HG03378 (cell line): ENCODE results near the gene TRAF3IP3.

Experiments used
- ATAC-seq: cut with Tn5 transposase; IDR thresholded peaks from one replicate; pipeline ENCODE4 v1.9.1; 2021; ENCODE audit warnings: mild to moderate bottlenecking, moderate library complexity; ENCODE audit not compliant: unreplicated experiment

Gene TRAF3IP3

GRCh38 chr1:209755926-209756614 lies at the start of gene TRAF3IP3:
TRAF3IP3 (plus strand) TSS chr1:209756053; CDS start chr1:209760040, 3,987 bp downstream.
- peak; percentile 70 for ATAC-seq

GRCh38 chr1:209706622-209707021 lies 49.2 kb upstream of the TRAF3IP3 start:
- ATAC-seq: no peak

DNA sequence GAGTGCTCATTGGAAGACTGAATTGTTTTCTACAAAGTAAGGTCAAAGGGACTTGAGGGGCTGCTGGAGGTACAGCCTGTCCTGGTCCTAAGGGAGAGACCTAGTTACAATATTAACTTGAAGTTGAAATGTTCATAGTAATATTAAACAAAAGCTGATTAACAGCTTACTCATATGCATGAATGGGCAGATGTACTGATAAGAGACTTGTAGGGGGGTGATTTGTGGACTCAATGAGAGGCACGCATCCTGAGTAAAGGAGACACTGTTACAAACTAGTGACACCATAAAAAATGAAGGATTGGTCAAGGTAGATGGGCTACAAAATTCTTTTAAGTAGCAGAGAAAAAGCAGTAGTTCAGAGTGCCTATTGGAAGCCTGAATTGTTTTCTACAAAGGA lies 48.5 kb upstream of the TRAF3IP3 start:
- no peak for ATAC-seq

GRCh38 chr1:209708297-209708696 lies 47.6 kb upstream of the TRAF3IP3 start:
- ATAC-seq: no peak

DNA sequence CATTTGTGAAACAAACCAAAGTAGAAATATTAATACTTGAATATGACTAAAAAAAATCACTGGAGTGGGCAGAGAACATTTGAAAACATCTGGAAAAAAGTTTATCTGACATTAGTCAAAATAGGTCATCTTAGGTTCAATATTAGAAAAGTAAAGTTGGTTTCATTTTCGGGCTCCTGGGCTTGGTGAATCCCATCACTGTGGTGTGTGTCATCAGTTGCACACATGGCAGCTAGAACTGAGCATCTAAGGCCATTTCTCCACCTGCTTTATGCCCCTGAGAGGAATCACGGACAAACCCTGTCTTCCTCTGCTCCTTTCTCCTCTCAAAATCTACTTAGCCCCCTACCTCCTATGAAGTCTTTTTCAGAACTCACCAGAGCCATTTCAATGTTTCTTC lies 45.8 kb upstream of the TRAF3IP3 start:
- no peak for ATAC-seq

GRCh38 chr1:209710847-209711246 lies 45.0 kb upstream of the TRAF3IP3 start:
- no peak for ATAC-seq

DNA sequence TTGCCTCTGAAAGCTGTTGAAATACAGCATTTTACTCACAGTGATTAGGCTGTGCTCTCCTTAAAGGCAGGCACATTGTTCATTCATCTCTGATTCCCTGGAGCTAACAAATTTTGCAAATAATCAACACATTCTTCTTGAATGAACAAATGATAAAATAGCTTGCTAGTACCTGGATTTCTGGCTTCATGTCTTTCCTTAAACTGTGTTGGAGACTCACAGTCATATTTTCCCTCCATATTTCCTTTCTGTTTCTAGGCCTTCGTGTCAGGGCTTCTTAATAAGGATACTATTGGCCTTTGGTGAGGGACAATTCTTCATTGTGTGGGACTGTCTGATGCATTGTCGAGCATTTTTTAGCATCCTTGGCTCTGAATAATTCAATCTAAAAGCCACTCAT lies 41.5 kb upstream of the TRAF3IP3 start:
- ATAC-seq: no peak

GRCh38 chr1:209715314-209715713 lies 40.5 kb upstream of the TRAF3IP3 start:
- ATAC-seq: no peak

GRCh38 chr1:209717818-209718217 lies 38.0 kb upstream of the TRAF3IP3 start:
- no peak for ATAC-seq

GRCh38 chr1:209720326-209720725 lies 35.5 kb upstream of the TRAF3IP3 start:
- no peak for ATAC-seq

DNA sequence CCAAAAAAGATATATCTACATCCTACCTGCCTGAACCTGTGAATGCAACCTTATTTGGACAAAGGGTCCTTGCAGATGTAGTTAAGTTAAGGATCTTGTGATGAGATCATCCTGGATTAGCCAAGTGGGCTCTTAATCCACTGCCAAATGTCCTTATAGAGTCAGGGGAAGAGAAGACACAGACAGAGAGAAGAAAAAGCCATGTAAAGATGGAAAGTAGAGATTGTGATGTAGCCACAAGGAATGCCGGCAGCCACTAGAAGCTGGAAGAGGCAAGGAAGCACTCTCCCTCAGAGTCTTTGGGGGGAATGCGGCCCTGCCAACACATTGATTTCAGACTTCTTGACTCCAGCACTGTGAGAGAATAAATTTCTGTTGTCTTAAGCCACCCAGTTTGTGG lies 35.0 kb upstream of the TRAF3IP3 start:
- no peak for ATAC-seq

DNA sequence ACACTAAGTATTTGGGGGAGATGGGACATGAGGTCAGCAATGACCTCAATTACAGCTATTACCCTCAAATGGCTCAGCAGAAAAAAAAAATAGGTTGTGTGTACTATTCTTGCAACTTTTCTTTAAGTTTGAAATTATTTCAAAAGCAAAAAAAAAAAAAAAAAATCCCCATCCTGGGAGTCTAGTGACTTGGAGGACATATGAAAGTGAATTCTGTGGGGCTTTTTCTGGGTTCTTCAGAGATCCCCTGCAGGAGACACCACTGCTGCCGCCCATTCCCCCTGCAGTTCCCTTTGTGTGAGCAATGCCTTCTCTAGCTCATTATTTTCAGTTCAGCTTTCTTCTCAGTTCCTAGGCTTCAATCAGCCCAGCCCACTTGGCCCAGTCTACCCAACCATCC lies 34.5 kb upstream of the TRAF3IP3 start:
- no peak for ATAC-seq

DNA sequence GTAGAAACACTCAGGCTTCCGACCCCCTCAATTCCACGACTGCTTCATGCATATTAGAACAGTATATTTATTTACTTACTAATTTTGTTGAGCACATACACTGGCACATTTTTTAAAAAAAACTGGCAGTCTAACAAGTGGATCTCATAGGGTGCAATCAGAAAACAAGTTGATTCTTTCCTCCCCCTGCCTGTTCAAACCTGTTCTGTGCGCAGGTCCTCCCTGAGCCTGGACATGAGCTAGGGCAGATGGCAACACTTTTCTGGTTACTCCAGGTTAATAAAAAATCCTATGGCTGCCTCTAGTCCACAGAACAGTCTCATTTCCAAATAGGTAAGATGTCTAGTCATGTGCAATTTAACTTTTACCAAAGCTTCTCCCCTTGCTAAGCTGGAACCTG lies 32.6 kb upstream of the TRAF3IP3 start:
- no peak for ATAC-seq

DNA sequence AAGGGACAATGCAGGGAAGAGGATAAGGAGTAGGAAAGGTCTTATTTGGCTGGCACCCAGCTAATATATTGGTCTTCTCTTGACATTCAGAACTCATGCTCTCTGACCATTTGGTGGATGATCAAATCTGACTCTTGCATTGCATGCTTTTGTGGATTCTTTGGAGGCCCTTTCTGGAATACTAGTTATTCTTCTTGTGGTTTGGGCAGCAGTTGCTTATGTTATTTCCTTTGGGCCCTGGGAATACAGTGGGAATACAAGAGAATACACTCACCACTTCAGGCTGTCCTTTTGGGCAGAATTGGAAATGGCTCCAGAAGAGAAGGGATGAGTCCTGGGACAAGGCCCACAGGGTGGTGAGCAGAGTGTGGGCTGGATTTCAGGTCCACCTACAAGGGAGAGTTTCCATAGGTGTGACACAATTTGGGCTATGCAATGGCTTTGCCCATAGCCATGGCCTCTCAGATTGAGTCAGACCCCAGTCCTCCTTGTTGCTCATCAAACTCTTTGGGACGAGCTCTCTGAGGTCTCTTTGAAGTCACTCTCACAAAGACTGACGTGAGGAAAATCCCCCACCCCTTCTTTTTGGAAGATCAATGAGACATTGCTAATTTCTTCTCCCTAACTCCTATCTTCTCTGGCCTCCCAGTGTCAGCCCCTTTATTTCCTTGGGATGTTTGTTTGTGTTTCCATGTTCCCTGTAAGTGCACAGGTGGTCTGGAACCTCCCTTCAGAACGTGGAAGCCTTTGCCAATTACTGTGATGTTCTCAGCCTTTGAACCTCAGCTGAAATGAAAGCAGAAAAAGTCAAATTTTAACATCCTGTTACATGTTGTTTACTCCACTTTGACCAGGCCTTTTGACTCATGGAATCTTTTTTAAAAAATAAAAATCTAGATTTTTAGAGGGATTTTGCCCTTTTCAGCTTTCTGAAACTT lies 31.8 kb upstream of the TRAF3IP3 start:
- no peak for ATAC-seq

DNA sequence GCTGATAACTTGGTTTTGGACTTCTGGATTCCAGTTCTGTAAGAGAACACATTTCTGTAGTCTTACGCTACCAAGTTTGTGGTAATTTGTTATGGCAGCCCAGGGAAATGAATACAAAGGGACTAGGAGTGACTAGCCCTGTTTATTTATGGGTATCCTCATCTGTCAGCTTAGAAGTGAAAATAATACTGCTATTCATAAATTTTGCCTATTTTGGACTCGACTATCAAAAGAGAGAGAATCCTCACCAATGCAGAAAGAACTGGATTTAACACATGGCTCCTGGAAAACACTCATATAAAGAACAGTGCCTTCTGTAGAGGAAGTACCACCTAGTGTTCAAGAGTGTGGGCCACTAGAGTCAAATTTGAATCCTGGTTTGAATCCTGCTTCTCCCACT lies 28.6 kb upstream of the TRAF3IP3 start:
- no peak for ATAC-seq

DNA sequence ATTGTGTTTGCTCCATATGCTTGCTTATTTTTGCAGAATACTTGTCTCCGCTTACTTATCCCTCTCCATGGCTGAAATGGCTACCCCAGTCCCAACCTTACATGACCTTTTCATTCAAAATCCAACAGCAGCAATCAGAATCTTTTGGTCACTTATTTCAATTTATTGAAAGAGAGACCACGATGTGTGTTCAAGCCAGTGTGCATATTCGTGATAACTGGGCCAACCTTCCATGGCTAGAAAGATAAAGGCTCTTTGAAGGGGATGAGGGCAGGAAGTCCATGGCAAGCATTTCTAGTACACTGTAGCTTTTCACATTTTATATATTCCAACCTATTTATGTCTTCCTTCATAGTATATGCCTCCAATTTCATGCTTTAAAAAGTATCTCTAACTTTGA lies 28.1 kb upstream of the TRAF3IP3 start:
- no peak for ATAC-seq

GRCh38 chr1:209728466-209728865 lies 27.4 kb upstream of the TRAF3IP3 start:
- no peak for ATAC-seq

DNA sequence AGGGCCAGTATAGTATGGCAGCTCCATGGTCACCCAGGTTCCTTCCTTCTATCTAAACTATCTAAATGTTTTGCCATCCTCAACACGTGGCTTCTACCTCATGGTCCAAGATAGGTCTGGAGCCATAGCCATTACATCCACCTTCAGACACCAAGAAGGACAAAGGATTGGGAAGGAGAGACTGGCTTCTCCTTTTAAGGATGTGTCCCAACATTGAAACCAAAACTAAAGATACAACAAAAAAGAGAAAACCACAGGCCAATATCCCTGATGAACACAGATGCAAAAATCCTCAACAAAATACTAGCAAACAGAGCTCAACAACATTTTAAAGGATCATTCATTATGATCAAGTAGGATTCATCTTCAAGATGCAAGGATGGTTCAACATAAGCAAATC lies 26.4 kb upstream of the TRAF3IP3 start:
- ATAC-seq: no peak

DNA sequence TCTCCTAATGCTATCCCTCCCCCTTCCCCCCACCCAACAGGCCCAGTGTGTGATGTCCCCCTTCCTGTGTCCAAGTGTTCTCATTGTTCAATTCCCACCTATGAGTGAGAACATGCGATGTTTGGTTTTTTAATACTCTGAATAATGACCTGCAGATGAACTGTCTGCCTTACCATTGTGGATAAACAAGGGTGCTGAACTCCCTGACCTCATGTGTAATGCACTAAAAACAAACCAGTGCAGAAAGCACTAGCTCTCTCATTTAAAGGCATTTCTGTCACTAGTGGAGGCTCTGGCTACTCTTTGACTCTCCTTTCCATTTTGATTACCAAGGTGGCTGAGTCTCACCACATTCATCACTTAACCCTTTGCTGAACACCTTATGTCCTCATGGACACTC lies 23.1 kb upstream of the TRAF3IP3 start:
- no peak for ATAC-seq

DNA sequence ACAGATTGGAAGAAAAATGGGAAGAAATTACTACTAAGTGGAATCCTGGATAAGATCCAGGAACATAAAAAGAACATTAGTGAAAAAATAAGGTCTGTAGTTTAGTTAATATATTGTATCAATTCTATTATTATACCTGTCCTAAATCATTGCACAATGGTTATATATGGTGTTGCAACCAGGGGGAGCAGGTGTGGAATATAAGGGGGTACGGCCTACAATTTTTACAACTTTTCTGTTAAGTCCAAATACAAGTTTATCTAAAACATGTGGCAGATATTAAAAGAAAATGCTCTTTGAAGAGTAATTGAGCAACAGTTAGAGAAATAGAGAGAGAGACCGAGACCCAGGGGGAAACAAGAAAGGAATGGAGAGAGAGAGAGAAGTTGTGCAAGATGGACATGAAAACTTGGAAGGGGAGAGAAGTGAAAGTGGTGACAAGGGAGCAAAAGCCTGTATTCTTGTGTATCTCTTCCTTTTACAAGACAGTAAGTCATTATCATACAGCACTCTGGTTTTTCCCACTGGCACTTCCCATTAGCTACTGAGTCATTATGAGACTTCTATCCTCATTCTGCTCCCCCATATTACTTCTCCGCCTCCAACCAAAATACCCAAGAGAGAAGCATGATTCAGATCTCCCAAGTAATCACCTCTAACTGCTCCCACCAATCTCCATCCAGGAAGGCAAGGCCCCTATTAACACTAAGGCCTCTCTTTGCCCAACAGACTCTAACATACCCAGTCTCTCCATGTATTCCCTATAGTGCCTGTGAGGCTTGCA lies 22.3 kb upstream of the TRAF3IP3 start:
- ATAC-seq: no peak

DNA sequence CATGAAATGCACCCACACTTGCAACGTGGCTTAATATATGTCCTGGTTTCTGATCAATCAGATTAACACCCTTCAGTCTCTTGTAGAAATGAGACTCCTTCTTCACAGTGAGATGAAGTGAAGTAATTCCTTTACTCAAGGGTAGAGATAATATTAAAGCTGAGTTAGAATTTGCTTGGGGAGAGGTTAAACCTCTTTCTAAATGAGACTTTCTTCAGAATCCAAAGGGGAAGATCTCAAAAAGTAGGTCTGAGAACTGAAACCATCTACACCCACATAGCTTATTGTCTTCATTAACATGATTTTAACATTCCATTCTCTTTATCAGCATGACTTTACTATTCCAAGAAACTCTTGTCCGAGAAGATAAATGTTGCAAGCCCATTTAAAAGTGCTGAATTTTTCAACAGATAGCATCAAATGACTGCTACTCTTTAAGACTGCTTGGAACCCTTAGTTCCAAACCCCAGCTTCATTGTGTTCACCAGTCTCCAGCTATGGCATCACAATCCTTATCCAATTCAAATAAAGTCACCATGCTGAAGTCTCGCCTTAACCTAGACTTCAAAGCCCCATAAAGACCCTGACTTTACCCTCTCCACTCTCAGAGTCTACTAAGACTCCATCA lies 19.2 kb upstream of the TRAF3IP3 start:
- no peak for ATAC-seq
